ENCODE data around the gene GREB1L. TPM values are rescaled to one million over a fixed set of nuclear protein-coding genes. Genes with fewer than 3 reads are reported as not detected.

Gene GREB1L
- total and polyA plus RNA-seq, 2 donors (not counting 3 experiments of a cell fraction or from before 2014, with no cell fraction given), result 0.22 to 0.41 TPM

- Histone ChIP-seq H3K4me1 (ENCODE audit: control insufficient read depth, extremely low read depth, insufficient read depth, low read length) (no peaks in the 10 kb centered on the region), H3K27ac (ENCODE audit: insufficient read depth, low read depth, low read length) (no peak overlapping the region), H3K4me3 (replicated peaks in 1 of 3; ENCODE audit: insufficient read depth in 1 of 3, low read depth in 1 of 3, low read length in 3 of 3) (no peak overlapping the region), H4K20me1 (replicated peaks; ENCODE audit: control insufficient read depth, extremely low read depth, insufficient read depth, low read length) (no peaks in the 10 kb centered on the region), H3K4me2 (ENCODE audit: insufficient read depth, low read length) (no peak overlapping the region), H3K9me1 (replicated peaks; ENCODE audit: control insufficient read depth, extremely low read depth, insufficient read depth, low read length) (no peaks in the 10 kb centered on the region), H3K9me3 (replicated peaks; ENCODE audit: control insufficient read depth, insufficient read depth, low read length) (no peaks in the 10 kb centered on the region), H3K27me3 (ENCODE audit: control insufficient read depth in 2 of 2, insufficient read depth in 2 of 2, low read length in 2 of 2) (peaks cover 0 to 18% of the 10 kb centered on the region in 2 experiments), H3K36me3 (ENCODE audit: control insufficient read depth in 2 of 2, extremely low read depth in 1 of 2, insufficient read depth in 2 of 2, low read length in 2 of 2) (no peaks in the 10 kb centered on the region), H2AFZ (ENCODE audit: low read depth, low read length) (no peak overlapping the region), H3K9ac (replicated peaks; ENCODE audit: extremely low read depth, insufficient read depth, low read length) (no peak overlapping the region), H3K79me2 (ENCODE audit: control insufficient read depth, insufficient read depth, low read length) (no peaks in the 10 kb centered on the region)
- ChIA-PET CTCF (no interaction called here), POLR2A (no interaction called here)
- BruUV-seq (replicated peaks), result no TSS peak
- no peak for DNase-seq (ENCODE audit: low read depth, low spot score)
- TF ChIP-seq EZH2 (IDR thresholded peaks at IDR 0.05; ENCODE audit: borderline replicate concordance, low read depth, low read length, severe bottlenecking) (no peak), FOS (IDR thresholded peaks at IDR 0.05; ENCODE audit: borderline replicate concordance, insufficient read depth, low read length) (no peak), GATA2 (IDR thresholded peaks at IDR 0.05; ENCODE audit: insufficient read depth, insufficient read length, low read depth, low read length) (no peak), POLR2AphosphoS5 (IDR thresholded peaks at IDR 0.05; ENCODE audit: insufficient read depth, low read depth, low read length) (no peak), MYC (IDR thresholded peaks at IDR 0.05; ENCODE audit: low read depth, low read length) (no peak), CTCF (IDR thresholded peaks at IDR 0.05; ENCODE audit: extremely low read depth in 1 of 2, insufficient read depth in 1 of 2, low read depth in 1 of 2, low read length in 2 of 2) (no peak), JUN (IDR thresholded peaks at IDR 0.05; ENCODE audit: borderline replicate concordance, insufficient read depth, insufficient read length, low read depth) (no peak), MAX (IDR thresholded peaks at IDR 0.05; ENCODE audit: insufficient read depth, insufficient read length) (no peak), POLR2A (IDR thresholded peaks at IDR 0.05; ENCODE audit: low read depth, low read length) (no peak)
- no peak for FAIRE-seq
- dilution Hi-C loops (cut with MboI; ENCODE audit: extremely low pct_ligation_motif_present, low sequenced_read_pairs), result no loop called here
- intact Hi-C loops (cut with micrococcal nuclease), result no loop called here
Measured at GRCh38 chr18:21257386-21257785, 15.4 kb downstream of the GREB1L start.
